ENCODE data around the gene PTGES2.

DNA sequence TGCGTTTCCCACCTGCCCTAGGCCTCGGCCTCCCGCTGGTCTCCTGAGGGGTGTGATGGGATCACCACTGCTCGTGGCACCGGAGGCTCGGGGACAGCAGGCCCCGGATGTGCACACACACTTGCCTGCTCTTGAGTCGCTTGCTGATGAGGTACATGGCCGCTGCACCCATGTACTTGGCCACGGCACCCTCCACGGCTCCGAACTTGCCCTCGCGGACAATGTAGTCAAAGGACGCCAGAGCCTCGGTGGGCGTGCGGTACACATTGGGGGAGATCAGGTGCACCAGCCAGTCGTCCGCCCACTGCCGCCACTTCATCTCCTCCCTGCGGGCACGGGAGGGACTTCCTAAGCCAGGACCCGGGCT is 4.7 kb downstream of the PTGES2 start:
- TF ChIP-seq, protein P1, sequence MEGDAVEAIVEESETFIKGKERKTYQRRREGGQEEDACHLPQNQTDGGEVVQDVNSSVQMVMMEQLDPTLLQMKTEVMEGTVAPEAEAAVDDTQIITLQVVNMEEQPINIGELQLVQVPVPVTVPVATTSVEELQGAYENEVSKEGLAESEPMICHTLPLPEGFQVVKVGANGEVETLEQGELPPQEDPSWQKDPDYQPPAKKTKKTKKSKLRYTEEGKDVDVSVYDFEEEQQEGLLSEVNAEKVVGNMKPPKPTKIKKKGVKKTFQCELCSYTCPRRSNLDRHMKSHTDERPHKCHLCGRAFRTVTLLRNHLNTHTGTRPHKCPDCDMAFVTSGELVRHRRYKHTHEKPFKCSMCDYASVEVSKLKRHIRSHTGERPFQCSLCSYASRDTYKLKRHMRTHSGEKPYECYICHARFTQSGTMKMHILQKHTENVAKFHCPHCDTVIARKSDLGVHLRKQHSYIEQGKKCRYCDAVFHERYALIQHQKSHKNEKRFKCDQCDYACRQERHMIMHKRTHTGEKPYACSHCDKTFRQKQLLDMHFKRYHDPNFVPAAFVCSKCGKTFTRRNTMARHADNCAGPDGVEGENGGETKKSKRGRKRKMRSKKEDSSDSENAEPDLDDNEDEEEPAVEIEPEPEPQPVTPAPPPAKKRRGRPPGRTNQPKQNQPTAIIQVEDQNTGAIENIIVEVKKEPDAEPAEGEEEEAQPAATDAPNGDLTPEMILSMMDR (IDR thresholded peaks at IDR 0.05; ENCODE audit: low read length) = no peak
- no peak for TF ChIP-seq EZH2phosphoT487 (IDR thresholded peaks at IDR 0.05; ENCODE audit: low read length)

All from MM.1S (cell line).